HepG2 (cell line): Measurements from ENCODE around the gene NCOA5. TPM values are rescaled to one million over a fixed set of nuclear protein-coding genes. Genes with fewer than 3 reads are reported as not detected.

Experiments
- ATAC-seq: fragments of 200-7000 bp; cut with Tn5 transposase; 3 replicates; pipeline ENCODE4 v1.9.1; 2020; ENCODE audit warnings: mild to moderate bottlenecking, moderate library complexity
- BruUV-seq: library from RNA; stranded (reverse); fragments of 400-500 nt; replicated peaks from 2 replicates; lab custom pipeline; 2021; lab: Mats Ljungman, UMichigan
- CTCF ChIA-PET: fragments of 300-600 bp; formaldehyde crosslinking; extraction: SDS; loops from one replicate; lab custom pipeline; 2021; ENCODE audit warnings: low total read pairs, inconsistent platforms, low intra/inter-chr PET ratio; lab: Yijun Ruan, JAX
- POLR2A ChIA-PET: fragments of 350-600 bp; sonication (Branson Sonifier 250); formaldehyde crosslinking; loops from one replicate; lab custom pipeline; 2020; ENCODE audit warnings: antibody characterized with exemption, inconsistent platforms; lab: Yijun Ruan, JAX
- DNase-seq: peaks from one replicate; pipeline ENCODE4 v3.0.0-alpha.2; 2015; ENCODE audit warnings: low spot score
- FAIRE-seq: peaks from 3 replicates; lab custom pipeline; 2011; peaks lifted over from hg19 to GRCh38; lab: Jason Lieb, UNC
- H2AFZ ChIP-seq: one replicate; pipeline ENCODE4 v1.6.1; 2011; ENCODE audit warnings: low read length, inconsistent platforms
- H3K27ac ChIP-seq: fragments of 300-600 bp; 3 replicates; pipeline ENCODE4 v1.8.0; 2011; ENCODE audit warnings: mixed run types, mild to moderate bottlenecking, mixed read lengths, low read length, inconsistent platforms; ENCODE audit not compliant: insufficient read depth; ENCODE audit errors: extremely low read length
- H3K27me3 ChIP-seq, 2 experiments: fragments of 200-600 bp in 1 of 2; 2 replicates in 1 of 2; 3 replicates in 1 of 2; pipeline versions ENCODE4 v1.6.0 to v1.8.0; 2011; ENCODE audit warnings: low read length in 2 of 2, mild to moderate bottlenecking in 2 of 2, moderate library complexity in 2 of 2, inconsistent platforms in 1 of 2; ENCODE audit not compliant: insufficient read depth in 2 of 2, control insufficient read depth in 1 of 2
- H3K36me3 ChIP-seq, 2 experiments: fragments of 200-600 bp in 1 of 2; replicated peaks in 1 of 2; 2 replicates in 1 of 2; 3 replicates in 1 of 2; pipeline versions ENCODE4 v1.5.1 to v1.8.0; 2011; ENCODE audit warnings: low read length in 2 of 2, inconsistent platforms in 1 of 2; ENCODE audit not compliant: insufficient read depth in 2 of 2, control insufficient read depth in 1 of 2
- H3K4me1 ChIP-seq: 2 replicates; pipeline ENCODE4 v1.5.1; 2012; ENCODE audit warnings: low read length, inconsistent platforms; ENCODE audit not compliant: insufficient read depth
- H3K4me2 ChIP-seq: 2 replicates; pipeline ENCODE4 v1.6.0; 2011; ENCODE audit warnings: low read depth, low read length, inconsistent platforms
- H3K4me3 ChIP-seq, 3 experiments: fragments of 200-600 bp in 1 of 3; sonication (generic), shearing (Covaris generic) in 1 of 3; replicated peaks in 1 of 3; 2 replicates each; pipeline ENCODE4 v1.5.1; 2011 to 2016; ENCODE audit warnings: low read length in 3 of 3, inconsistent platforms in 2 of 3, low read depth in 2 of 3, mild to moderate bottlenecking in 2 of 3, control low read depth in 1 of 3, mixed read lengths in 1 of 3; ENCODE audit not compliant: insufficient read depth in 1 of 3
- H3K79me2 ChIP-seq: one replicate; pipeline ENCODE4 v1.6.1; 2011; ENCODE audit warnings: low read length, inconsistent platforms; ENCODE audit not compliant: insufficient read depth
- H3K9ac ChIP-seq: 2 replicates; pipeline ENCODE4 v1.6.0; 2011; ENCODE audit warnings: mild to moderate bottlenecking, low read depth, low read length, inconsistent platforms; ENCODE audit not compliant: insufficient read depth
- H3K9me3 ChIP-seq: 2 replicates; pipeline ENCODE4 v1.5.1; 2012; ENCODE audit warnings: mild to moderate bottlenecking, low read length
- H4K20me1 ChIP-seq: 2 replicates; pipeline ENCODE4 v1.6.0; 2011; ENCODE audit warnings: inconsistent platforms, mild to moderate bottlenecking, low read length, moderate library complexity; ENCODE audit not compliant: insufficient read depth
- KLF9 ChIP-seq: IDR thresholded peaks from 2 replicates; pipeline ENCODE4 v1.6.1; 2016; ENCODE audit warnings: low read depth
- POLR2A ChIP-seq, 2 experiments: IDR thresholded peaks; 2 replicates each; pipeline ENCODE4 v1.6.1; 2011; ENCODE audit warnings: low read depth in 2 of 2, low read length in 2 of 2, mild to moderate bottlenecking in 1 of 2, moderate library complexity in 1 of 2; ENCODE audit not compliant: insufficient read depth in 1 of 2
- POLR2AphosphoS2 ChIP-seq: IDR thresholded peaks from 2 replicates; pipeline ENCODE4 v1.6.1; 2011; ENCODE audit warnings: low read depth, low read length, improper control_type of control experiment
- POLR2G ChIP-seq: fragments of 200-400 bp; formaldehyde crosslinking; IDR thresholded peaks from 2 replicates; pipeline ENCODE4 v1.6.1; 2018; ENCODE audit warnings: mild to moderate bottlenecking, low read depth, low read length, moderate library complexity
- SYNCRIP ChIP-seq: fragments of 200-400 bp; formaldehyde crosslinking; IDR thresholded peaks from 2 replicates; pipeline ENCODE4 v1.6.1; 2018; ENCODE audit warnings: mild to moderate bottlenecking, low read depth, low read length; ENCODE audit not compliant: insufficient read depth
- TBX3 ChIP-seq: fragments of 450-650 bp; IDR thresholded peaks from 2 replicates; pipeline ENCODE4 v1.6.1; 2017; ENCODE audit warnings: antibody characterized with exemption, mild to moderate bottlenecking, inconsistent platforms, borderline replicate concordance
- ZNF260 ChIP-seq: sonication (generic); formaldehyde crosslinking; IDR thresholded peaks from 2 replicates; pipeline ENCODE4 v1.4.0; 2020; ENCODE audit warnings: missing genetic modification reagents, low read depth, mild to moderate bottlenecking, borderline replicate concordance
- ZXDC ChIP-seq: sonication (generic); formaldehyde crosslinking; IDR thresholded peaks from 2 replicates; pipeline ENCODE4 v1.5.0; 2020; ENCODE audit warnings: mild to moderate bottlenecking, missing genetic modification reagents
- WGBS: methylation state at CpG from one replicate; pipeline ENCODE4 v1.1.6; 2017; ENCODE audit warnings: low lambda C conversion rate; 5-methylcytosine and 5-hydroxymethylcytosine counted together
- in situ Hi-C: cut with HindIII; loops from 2 replicates; pipeline ENCODE4 v1.10.0; 2017; ENCODE audit warnings: low pct_unique_long_range_greater_than_20kb; ENCODE audit not compliant: extremely low pct_ligation_motif_present
- intact Hi-C: fragments of 100-400 bp; cut with micrococcal nuclease; formaldehyde crosslinking; loops from one replicate; pipeline ENCODE4 v1.10.0; 2022; ENCODE audit not compliant: unreplicated experiment
- polyA plus RNA-seq, 8 experiments: library from polyadenylated mRNA; depleted of rRNA in 3 of 8; stranded (reverse) in 7 of 8; unstranded in 1 of 8; fragments of >200 nt; fragmentation: Illumina TruSeq in 4 of 8; extraction: Trizol in 4 of 8; gene quantifications; 2 replicates each; pipeline versions ENCODE4 v1.2.1 to v1.2.3, GENCODE V29; 2011 to 2016; ENCODE audit warnings: low read depth in 4 of 8, missing spikeins in 1 of 8, mixed read lengths in 1 of 8; ENCODE audit not compliant: insufficient read depth in 1 of 8
- total RNA-seq, 5 experiments: library from RNA; depleted of rRNA; stranded (reverse); fragments of >200 nt; fragmentation: Illumina TruSeq; extraction: Trizol; gene quantifications; 2 replicates each; pipeline ENCODE4 v1.2.3, GENCODE V29; 2016; ENCODE audit warnings: low read depth in 1 of 5

The NCOA5 gene
- total and polyA plus RNA-seq, 2 of the 13 experiments (the other 11 are each of a cell fraction or from before 2014, with no cell fraction given), result 16.5 to 28.4 TPM

GRCh38 chr20:46062151-46062550 lies 27.6 kb downstream of the NCOA5 start:
- no TSS peak for BruUV-seq
- Histone ChIP-seq H3K36me3 (peaks cover 53 to 69% of the 10 kb centered on the region in 2 experiments), H3K27ac (no peak overlapping the region), H3K4me1 (peaks cover 15% of the 10 kb centered on the region), H3K4me3 (no peak overlapping the region), H3K79me2 (no peaks in the 10 kb centered on the region), H3K9ac (no peak overlapping the region), H3K4me2 (no peak overlapping the region), H3K27me3 (no peaks in the 10 kb centered on the region; a peak in 1 of 5 replicates), H2AFZ (no peak overlapping the region), H3K9me3 (no peaks in the 10 kb centered on the region), H4K20me1 (no peaks in the 10 kb centered on the region; the same call in 1 of the 2 replicates)
- WGBS, result 98% methylated on average over 4 of the region's 4 CpGs
- CTCF ChIA-PET, result no interaction called here
- in situ Hi-C loops, result no loop called here
- POLR2A ChIA-PET, result interaction anchor here (1.3 kb wide), 1 partner anchor 27 kb away, joined by 3 read pairs; no protein-coding TSS in a partner anchor
- no peak for TF ChIP-seq KLF9
- TF ChIP-seq TBX3, result no peak
- TF ChIP-seq POLR2G, result peak; percentile 33; the same call in 1 of the 2 replicates
- no peak for TF ChIP-seq ZNF260 (CRISPR knock-in tag)
- TF ChIP-seq POLR2A (IDR thresholded peaks at IDR 0.05; ENCODE audit: insufficient read depth in 1 of 2, low read depth in 2 of 2, low read length in 2 of 2), result no peak
- no peak for TF ChIP-seq SYNCRIP
- TF ChIP-seq ZXDC (CRISPR knock-in tag), result no peak
- no peak for TF ChIP-seq POLR2AphosphoS2
- intact Hi-C loops, result no loop called here
- DNase-seq, result no peak
- no peak for ATAC-seq
- no peak for FAIRE-seq
